Sigmoid colon (tissue), 7 donors: ENCODE data around the gene FBXL19. TPM values are rescaled to one million over a fixed set of nuclear protein-coding genes. Genes with fewer than 3 reads are reported as not detected.

Experiments
- DNase-seq: peaks from one replicate; pipeline ENCODE4 v3.0.0-alpha.2; 2019
- H3K27ac ChIP-seq, 4 donors: fragments of 200-600 bp; sonication (generic); one replicate each; pipeline ENCODE4 v1.5.1; 2016 to 2019; ENCODE audit warnings: mild to moderate bottlenecking in 1 of 4
- H3K27me3 ChIP-seq, 3 donors: fragments of 200-600 bp; sonication (generic); one replicate each; pipeline ENCODE4 v1.5.1; 2019; ENCODE audit warnings: mild to moderate bottlenecking in 1 of 3
- H3K36me3 ChIP-seq, 4 donors: fragments of 200-600 bp; sonication (generic); one replicate each; pipeline ENCODE4 v1.5.1; 2016 to 2019
- H3K4me1 ChIP-seq, 4 donors: fragments of 200-600 bp; sonication (generic); one replicate each; pipeline ENCODE4 v1.5.1; 2017 to 2019
- H3K4me3 ChIP-seq, 4 donors: fragments of 200-600 bp; sonication (generic); one replicate each; pipeline ENCODE4 v1.5.1; 2017 to 2019; ENCODE audit warnings: mild to moderate bottlenecking in 2 of 4, moderate library complexity in 1 of 4
- H3K9me3 ChIP-seq, 4 donors: fragments of 200-600 bp in 3 of 4; sonication (generic) in 3 of 4; one replicate each; pipeline versions ENCODE4 v1.5.1 to v1.6.1; 2013 to 2019
- CTCF ChIP-seq, 4 experiments: fragments of 450-650 bp in 3 of 4; fragments of 200-600 bp in 1 of 4; IDR thresholded peaks; one replicate each; pipeline ENCODE4 v1.5.1; 2016 to 2019; ENCODE audit warnings: antibody characterized with exemption in 4 of 4, mild to moderate bottlenecking in 3 of 4, moderate library complexity in 2 of 4
- EP300 ChIP-seq, 4 donors: sonication (generic); formaldehyde crosslinking; IDR thresholded peaks; one replicate each; pipeline ENCODE4 v1.6.1; 2017; ENCODE audit warnings: antibody characterized with exemption in 4 of 4
- POLR2A ChIP-seq, 2 donors: fragments of 450-650 bp; IDR thresholded peaks; one replicate each; pipeline ENCODE4 v1.6.1; 2016; ENCODE audit warnings: antibody characterized with exemption in 2 of 2, mild to moderate bottlenecking in 2 of 2, moderate library complexity in 2 of 2
- POLR2AphosphoS5 ChIP-seq, 4 donors: sonication (generic); formaldehyde crosslinking; IDR thresholded peaks; one replicate each; pipeline ENCODE4 v1.6.1; 2017; ENCODE audit warnings: antibody characterized with exemption in 4 of 4
- WGBS, 2 donors: extraction: QIAGEN DNeasy Blood & Tissue Kit; methylation state at CpG; one replicate each; pipeline ENCODE4 v1.1.7; 2013; 5-methylcytosine and 5-hydroxymethylcytosine counted together
- intact Hi-C: fragments of 100-400 bp; cut with DNase I; formaldehyde crosslinking; loops from one replicate; pipeline ENCODE4 v1.15.1; 2023
- polyA plus RNA-seq, 3 donors: library from polyadenylated mRNA; stranded (reverse); fragments of 200-250 nt; gene quantifications; one replicate each; pipeline ENCODE4 v1.2.3, GENCODE V29; 2013
- total RNA-seq, 4 donors: library from RNA; depleted of rRNA; stranded (reverse); fragments of >200 nt; gene quantifications; one replicate each; pipeline ENCODE4 v1.1.0, GENCODE V29; 2016
- donor health status: healthy with polysubstance abuse.
- donor health status: Bipolar disorder and iron deficiency.
- donor health status: healthy.

FBXL19 gene
- total and polyA plus RNA-seq, 7 donors, result 3.0 to 32.7 (median 10.3) TPM

- no peak overlapping the region for H3K4me3 ChIP-seq
- H3K9me3 ChIP-seq, result no peaks in the 10 kb centered on the region
- WGBS, 2 donors, result 94% methylated on average over 18 of the region's 18 CpGs
- H3K4me1 ChIP-seq, result peaks cover 0 to 6% (median 3%) of the 10 kb centered on the region in 4 donors
- H3K27ac ChIP-seq, result no peak overlapping the region
- H3K27me3 ChIP-seq, result no peaks in the 10 kb centered on the region
- no peak for DNase-seq
- TF ChIP-seq POLR2AphosphoS5 (IDR thresholded peaks at IDR 0.05) (no peak), EP300 (IDR thresholded peaks at IDR 0.05) (no peak), CTCF (IDR thresholded peaks at IDR 0.05) (no peak), POLR2A (IDR thresholded peaks at IDR 0.05) (no peak)
- H3K36me3 ChIP-seq, result peaks cover 70 to 100% (median 85%) of the 10 kb centered on the region in 4 donors
- intact Hi-C loops, result no loop called here
Measured at GRCh38 chr16:30963925-30964511, 40.6 kb downstream of the FBXL19 start.

- intact Hi-C loops, result no loop called here
- H3K4me1 ChIP-seq, result no peaks in the 10 kb centered on the region
- no peak for TF ChIP-seq POLR2AphosphoS5 (IDR thresholded peaks at IDR 0.05)
- no peak for TF ChIP-seq POLR2A (IDR thresholded peaks at IDR 0.05)
- no peak for TF ChIP-seq EP300 (IDR thresholded peaks at IDR 0.05)
- no peak for TF ChIP-seq CTCF (IDR thresholded peaks at IDR 0.05)
- no peak for DNase-seq
- no peak overlapping the region for H3K27ac ChIP-seq
- H3K27me3 ChIP-seq, result no peaks in the 10 kb centered on the region
- WGBS, 2 donors, result 93% methylated on average over 33 of the region's 33 CpGs
- H3K36me3 ChIP-seq, result peaks cover 75 to 100% (median 92%) of the 10 kb centered on the region in 4 donors
- H3K9me3 ChIP-seq, result no peaks in the 10 kb centered on the region
- no peak overlapping the region for H3K4me3 ChIP-seq
Measured at GRCh38 chr16:30964574-30965226, 41.3 kb downstream of the FBXL19 start.

- no peak for DNase-seq
- 95% methylated on average over 15 of the region's 15 CpGs for WGBS, 2 donors
- Histone ChIP-seq H3K27me3 (no peaks in the 10 kb centered on the region), H3K36me3 (peaks cover 68 to 100% (median 91%) of the 10 kb centered on the region in 4 donors), H3K4me1 (no peaks in the 10 kb centered on the region), H3K4me3 (no peak overlapping the region), H3K9me3 (no peaks in the 10 kb centered on the region), H3K27ac (no peak overlapping the region)
- no peak for TF ChIP-seq CTCF (IDR thresholded peaks at IDR 0.05)
- no peak for TF ChIP-seq POLR2AphosphoS5 (IDR thresholded peaks at IDR 0.05)
- no peak for TF ChIP-seq EP300 (IDR thresholded peaks at IDR 0.05)
- TF ChIP-seq POLR2A (IDR thresholded peaks at IDR 0.05), result no peak
- intact Hi-C loops, result no loop called here
Measured at GRCh38 chr16:30965436-30965835, 42.1 kb downstream of the FBXL19 start.

- DNase-seq, result no peak
- Histone ChIP-seq H3K36me3 (peaks cover 69 to 100% (median 93%) of the 10 kb centered on the region in 4 donors), H3K4me3 (no peak overlapping the region), H3K9me3 (no peaks in the 10 kb centered on the region), H3K27me3 (no peaks in the 10 kb centered on the region), H3K27ac (no peak overlapping the region), H3K4me1 (no peaks in the 10 kb centered on the region)
- TF ChIP-seq CTCF (IDR thresholded peaks at IDR 0.05) (no peak), EP300 (IDR thresholded peaks at IDR 0.05) (no peak), POLR2AphosphoS5 (IDR thresholded peaks at IDR 0.05) (no peak), POLR2A (IDR thresholded peaks at IDR 0.05) (no peak)
- 95 to 96% methylated on average over 19 of the region's 19 CpGs for WGBS, 2 donors
- intact Hi-C loops, result no loop called here
Measured at GRCh38 chr16:30966033-30966619, 42.8 kb downstream of the FBXL19 start.
